Measurements from ENCODE around the gene FICD. TPM values are rescaled to one million over a fixed set of nuclear protein-coding genes. Genes with fewer than 3 reads are reported as not detected.

The FICD gene
- 1 to 10 TPM; 5.6 to 6.8 TPM for total RNA-seq

DNA sequence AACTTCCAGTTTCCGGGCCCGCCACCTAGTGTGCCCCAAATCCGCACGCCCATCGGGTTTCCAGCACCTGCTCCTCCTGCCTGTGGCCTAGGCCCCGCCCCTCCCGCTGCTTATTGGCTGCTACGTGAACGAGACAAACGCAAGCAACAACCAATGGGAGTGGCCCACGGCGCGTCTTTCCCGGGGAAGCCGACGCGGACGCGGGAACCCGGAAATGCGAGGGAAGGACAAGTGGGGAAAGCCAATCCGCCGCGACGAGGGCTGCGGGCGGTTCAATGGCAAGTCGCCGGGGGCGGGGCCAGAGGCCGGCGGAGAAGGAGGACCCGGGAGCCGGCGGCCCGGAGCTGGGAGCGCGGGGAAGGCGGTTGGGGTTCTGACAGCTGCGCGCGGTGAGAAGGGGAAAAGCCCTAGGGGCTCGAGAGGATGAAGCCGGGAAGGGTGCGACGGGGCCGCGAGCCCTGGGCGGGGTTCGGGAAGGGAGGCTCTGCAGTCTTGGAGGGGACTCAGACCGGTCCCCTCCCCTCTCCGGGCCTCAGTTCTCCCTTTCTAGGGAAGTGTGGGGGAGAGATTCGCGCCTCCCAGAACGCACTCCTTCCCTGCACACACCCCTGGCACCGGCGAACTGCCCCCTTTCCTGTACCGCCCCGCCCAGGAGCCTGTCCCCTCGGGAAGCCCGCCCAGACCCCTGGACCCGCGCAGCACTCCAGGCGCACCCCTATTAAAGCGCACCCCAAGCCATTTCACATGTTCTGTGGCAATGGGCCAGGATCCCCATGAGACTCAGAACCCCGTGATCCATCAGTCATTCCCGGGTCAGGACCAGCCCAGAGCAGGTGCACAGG is at the start of gene FICD:
FICD (plus strand) TSS at position 305 of the 842 bp plus-strand sequence. CDS start 1,696 bp downstream, outside the sequence.
- ChIA-PET CTCF (interaction anchor here (0.7 to 1.2 kb wide), 4 partner anchors 17 to 150 kb away, joined by 3 to 5 read pairs (median 3); no protein-coding TSS in a partner anchor), POLR2A (interaction anchor here (0.7 kb wide), 1 partner anchor 289 kb away, joined by 3 read pairs; no protein-coding TSS in a partner anchor)
- no peaks in the 10 kb centered on the region for H3K9me3 Mint-ChIP-seq
- peak; percentile 100 for DNase-seq
- peaks cover 18% of the 10 kb centered on the region for H3K36me3 Mint-ChIP-seq (ENCODE audit: low read depth)
- H3K4me3 Mint-ChIP-seq, result peak within 1 kb of the TSS; percentile 97
- peaks cover 32% of the 10 kb centered on the region for H3K4me1 Mint-ChIP-seq
- peak within 1 kb of the TSS; percentile 90 for H3K27ac Mint-ChIP-seq
- no peaks in the 10 kb centered on the region for H3K27me3 Mint-ChIP-seq

DNA sequence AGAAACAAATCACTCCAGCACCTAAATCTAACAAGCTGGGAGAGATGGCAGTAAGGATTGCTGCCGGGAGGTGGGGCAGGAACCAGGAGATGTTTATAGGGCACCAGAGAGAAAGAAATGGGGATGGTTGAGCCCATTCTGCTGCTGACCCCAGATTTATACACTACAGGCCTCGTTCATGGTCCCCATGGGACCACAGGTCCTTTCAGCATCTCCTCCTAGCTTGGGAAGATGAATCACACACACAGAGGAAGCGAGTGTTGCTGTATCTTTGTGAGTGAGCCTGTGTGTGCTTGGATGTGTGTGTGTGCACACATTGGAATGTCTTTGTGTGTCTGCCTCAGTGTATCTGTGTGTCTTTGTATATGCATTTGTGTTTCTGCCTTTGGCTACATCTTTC is 49.7 kb upstream of the FICD start:
- ChIA-PET POLR2A (no interaction called here), CTCF (interaction anchor here (1.8 kb wide), 1 partner anchor 19 kb away, joined by 6 read pairs; no protein-coding TSS in a partner anchor)
- H3K27me3 Mint-ChIP-seq, result peaks cover 9% of the 10 kb centered on the region

DNA sequence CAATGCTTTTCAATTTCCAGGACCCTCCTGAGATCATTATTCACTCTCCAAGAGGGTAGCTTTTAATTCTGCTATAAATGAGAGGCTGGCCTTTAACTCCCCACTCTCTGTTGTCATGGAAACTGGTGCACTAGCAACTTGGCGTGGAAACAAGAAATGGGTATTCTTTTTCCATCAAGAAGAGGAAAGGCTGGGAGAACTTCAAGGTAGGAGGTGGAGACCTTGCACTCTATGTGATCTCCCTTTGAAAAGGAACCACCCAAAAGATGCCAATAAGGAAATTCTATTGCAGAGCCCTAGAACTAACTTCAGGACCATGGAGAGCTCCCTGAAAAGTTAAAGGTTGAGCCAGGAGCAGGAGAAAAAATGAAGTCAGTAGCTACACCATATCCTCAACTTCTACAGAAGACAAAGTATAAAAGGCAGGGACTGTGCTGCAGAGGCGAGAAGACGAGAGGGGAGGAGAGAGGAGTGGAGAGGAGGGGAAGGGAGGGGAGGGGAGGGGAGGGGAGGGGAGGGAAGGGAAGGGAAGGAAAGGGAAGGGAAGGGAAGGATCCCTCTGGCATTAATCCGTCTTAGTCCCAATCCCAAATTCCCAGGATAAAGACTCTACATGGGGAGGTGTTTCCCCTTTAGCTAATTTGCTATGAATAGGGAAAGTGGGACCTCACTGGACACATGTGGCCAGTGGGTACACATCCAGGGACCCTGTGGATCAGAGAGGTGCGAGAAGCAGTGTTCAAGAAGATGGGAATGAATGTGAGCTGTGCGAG is 46.7 kb upstream of the FICD start:
- peak; percentile 62 for DNase-seq
- no peaks in the 10 kb centered on the region for H3K4me1 Mint-ChIP-seq
- no peaks in the 10 kb centered on the region for H3K36me3 Mint-ChIP-seq (ENCODE audit: low read depth)
- H3K27ac Mint-ChIP-seq, result no peak overlapping the region
- POLR2A ChIA-PET, result no interaction called here
- H3K27me3 Mint-ChIP-seq, result peaks cover 5% of the 10 kb centered on the region
- H3K4me3 Mint-ChIP-seq, result no peak overlapping the region
- H3K9me3 Mint-ChIP-seq, result no peaks in the 10 kb centered on the region
- CTCF ChIA-PET, result interaction anchor here (0.7 to 1.2 kb wide), 2 partner anchors 11 to 256 kb away, joined by 3 to 5 read pairs; no protein-coding TSS in a partner anchor

More for the DNA sequence above, 49.7 kb upstream of the FICD start:
- H3K27ac Mint-ChIP-seq, result no peak overlapping the region
- no peak overlapping the region for H3K4me3 Mint-ChIP-seq
- H3K9me3 Mint-ChIP-seq, result no peaks in the 10 kb centered on the region
- H3K36me3 Mint-ChIP-seq (ENCODE audit: low read depth), result no peaks in the 10 kb centered on the region
- DNase-seq, result no peak
- no peaks in the 10 kb centered on the region for H3K4me1 Mint-ChIP-seq

DNA sequence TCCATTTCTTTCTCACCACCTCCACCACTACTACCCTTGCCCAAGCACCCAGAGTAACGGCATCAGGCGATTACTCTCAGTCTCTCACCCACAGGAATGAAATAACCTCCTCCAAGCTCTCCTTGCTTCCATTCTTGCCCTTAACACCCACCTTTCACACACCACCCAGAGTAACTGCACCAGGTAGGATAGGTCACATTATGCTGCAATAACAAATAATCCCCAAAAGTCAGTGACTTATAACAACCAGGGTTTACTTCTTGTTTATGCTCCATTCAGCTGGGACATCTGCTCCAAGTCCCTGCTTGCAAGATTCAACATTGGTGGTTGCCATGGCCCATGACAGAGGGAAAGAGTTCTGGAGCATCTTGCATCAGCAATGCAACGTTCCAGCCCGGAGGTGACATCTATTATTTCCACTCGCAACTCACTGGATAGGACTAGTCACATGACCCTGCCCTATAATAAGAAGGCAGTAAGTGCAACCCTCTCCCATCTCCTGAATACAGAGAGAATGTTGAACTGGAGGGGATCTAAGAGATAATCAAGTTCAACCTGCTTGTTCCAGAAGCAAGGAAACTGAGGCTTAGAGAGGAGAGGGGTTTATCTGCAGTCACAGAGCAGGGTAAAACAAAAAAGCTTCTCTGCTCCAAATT is 41.5 kb upstream of the FICD start:
- peaks cover 2% of the 10 kb centered on the region for H3K27me3 Mint-ChIP-seq
- POLR2A ChIA-PET, result no interaction called here
- CTCF ChIA-PET, result no interaction called here
- no peak overlapping the region for H3K27ac Mint-ChIP-seq
- no peaks in the 10 kb centered on the region for H3K9me3 Mint-ChIP-seq
- H3K4me3 Mint-ChIP-seq, result no peak overlapping the region
- DNase-seq, result no peak
- H3K36me3 Mint-ChIP-seq (ENCODE audit: low read depth), result no peaks in the 10 kb centered on the region
- H3K4me1 Mint-ChIP-seq, result no peaks in the 10 kb centered on the region

DNA sequence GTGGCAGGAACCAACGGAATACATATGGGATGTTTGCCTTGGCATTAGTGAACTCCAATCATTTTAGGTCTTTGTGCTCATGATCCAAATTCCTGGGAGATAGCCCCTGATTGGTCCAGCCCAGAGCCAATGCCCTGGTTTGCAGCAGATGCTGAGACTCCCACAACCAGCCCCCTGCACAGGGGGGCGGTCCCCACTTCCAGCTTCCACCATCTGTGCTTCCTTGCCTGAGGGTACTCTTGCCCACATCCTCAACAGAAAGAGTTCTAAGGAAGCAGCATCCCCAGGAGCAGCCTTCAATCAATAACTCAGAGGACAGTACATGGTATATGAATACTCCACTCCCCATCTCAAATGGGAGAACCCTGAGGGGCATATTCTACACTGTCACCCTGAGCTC is 39.7 kb upstream of the FICD start:
- H3K27me3 Mint-ChIP-seq, result peaks cover 2% of the 10 kb centered on the region
- H3K4me3 Mint-ChIP-seq, result no peak overlapping the region
- no peaks in the 10 kb centered on the region for H3K9me3 Mint-ChIP-seq
- CTCF ChIA-PET, result interaction anchor here (0.6 to 0.9 kb wide), 2 partner anchors 21 to 40 kb away, joined by 3 to 5 read pairs; no protein-coding TSS in a partner anchor
- no peak overlapping the region for H3K27ac Mint-ChIP-seq
- no peaks in the 10 kb centered on the region for H3K4me1 Mint-ChIP-seq
- no peak for DNase-seq
- POLR2A ChIA-PET, result no interaction called here
- no peaks in the 10 kb centered on the region for H3K36me3 Mint-ChIP-seq (ENCODE audit: low read depth)

DNA sequence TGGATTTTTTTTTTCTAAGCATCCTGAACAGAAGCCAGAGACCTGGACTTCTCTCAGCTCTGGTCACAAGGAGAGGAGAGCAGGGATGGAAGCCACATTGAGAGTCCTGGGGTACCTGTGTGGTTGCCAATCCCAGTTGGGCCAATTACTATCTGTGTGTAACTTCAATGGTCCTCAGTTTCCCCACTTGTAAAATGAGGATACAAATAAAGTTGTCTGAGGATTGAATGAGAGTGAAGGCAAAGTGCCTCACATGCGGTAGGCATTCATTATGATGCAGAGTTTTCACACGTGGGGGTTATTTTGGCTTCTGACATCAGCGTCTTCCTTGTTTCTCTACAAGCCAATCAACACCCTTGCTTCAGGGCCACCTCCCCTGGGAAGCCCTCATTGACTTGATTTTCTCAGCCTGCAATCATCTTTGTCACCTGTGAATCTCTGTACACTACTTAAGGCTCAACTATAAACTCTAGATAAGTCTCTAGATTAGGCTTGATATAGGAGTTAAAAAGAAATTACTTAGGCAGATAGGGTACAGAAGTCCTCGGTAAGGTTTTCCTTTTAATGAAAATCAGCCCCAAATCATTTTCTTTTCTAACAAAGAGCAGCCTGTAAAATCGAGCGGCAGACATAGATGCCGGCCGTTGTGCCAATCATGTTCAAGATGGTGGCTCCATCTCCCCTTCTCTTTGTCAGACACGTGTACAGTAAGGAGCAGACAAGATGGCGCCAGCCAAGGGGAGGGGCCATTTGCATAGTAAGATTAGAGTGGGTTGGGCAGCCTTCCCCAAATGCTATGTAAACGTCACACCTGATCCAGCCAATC is 37.8 kb upstream of the FICD start:
- no peaks in the 10 kb centered on the region for H3K36me3 Mint-ChIP-seq (ENCODE audit: low read depth)
- CTCF ChIA-PET, result no interaction called here
- no peak overlapping the region for H3K4me3 Mint-ChIP-seq
- no peak overlapping the region for H3K27ac Mint-ChIP-seq
- POLR2A ChIA-PET, result no interaction called here
- no peaks in the 10 kb centered on the region for H3K9me3 Mint-ChIP-seq
- H3K27me3 Mint-ChIP-seq, result peaks cover 2% of the 10 kb centered on the region
- no peaks in the 10 kb centered on the region for H3K4me1 Mint-ChIP-seq
- no peak for DNase-seq

DNA sequence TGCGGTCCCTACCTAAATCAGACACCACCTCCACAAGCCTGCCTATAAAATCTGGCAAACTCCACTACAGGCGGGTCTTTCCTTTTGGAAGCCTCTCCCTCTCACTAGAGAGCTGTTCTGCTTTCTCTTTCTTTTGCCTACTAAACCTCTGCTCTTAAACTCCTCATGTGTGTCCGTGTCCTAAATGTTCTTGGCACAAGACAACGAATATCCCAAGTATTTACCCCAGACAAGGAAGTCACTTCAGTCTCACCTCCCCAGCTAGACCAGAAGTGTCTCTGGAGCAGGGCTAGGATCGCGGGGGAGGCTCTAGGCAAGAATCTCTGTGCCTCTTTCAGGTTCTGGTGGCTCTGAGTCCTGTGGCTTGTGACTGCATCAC is 37.2 kb upstream of the FICD start:
- CTCF ChIA-PET, result no interaction called here
- no peak overlapping the region for H3K27ac Mint-ChIP-seq
- H3K9me3 Mint-ChIP-seq, result no peaks in the 10 kb centered on the region
- H3K27me3 Mint-ChIP-seq, result no peaks in the 10 kb centered on the region
- H3K4me1 Mint-ChIP-seq, result no peaks in the 10 kb centered on the region
- H3K36me3 Mint-ChIP-seq (ENCODE audit: low read depth), result no peaks in the 10 kb centered on the region
- no peak for DNase-seq
- H3K4me3 Mint-ChIP-seq, result no peak overlapping the region
- POLR2A ChIA-PET, result no interaction called here

DNA sequence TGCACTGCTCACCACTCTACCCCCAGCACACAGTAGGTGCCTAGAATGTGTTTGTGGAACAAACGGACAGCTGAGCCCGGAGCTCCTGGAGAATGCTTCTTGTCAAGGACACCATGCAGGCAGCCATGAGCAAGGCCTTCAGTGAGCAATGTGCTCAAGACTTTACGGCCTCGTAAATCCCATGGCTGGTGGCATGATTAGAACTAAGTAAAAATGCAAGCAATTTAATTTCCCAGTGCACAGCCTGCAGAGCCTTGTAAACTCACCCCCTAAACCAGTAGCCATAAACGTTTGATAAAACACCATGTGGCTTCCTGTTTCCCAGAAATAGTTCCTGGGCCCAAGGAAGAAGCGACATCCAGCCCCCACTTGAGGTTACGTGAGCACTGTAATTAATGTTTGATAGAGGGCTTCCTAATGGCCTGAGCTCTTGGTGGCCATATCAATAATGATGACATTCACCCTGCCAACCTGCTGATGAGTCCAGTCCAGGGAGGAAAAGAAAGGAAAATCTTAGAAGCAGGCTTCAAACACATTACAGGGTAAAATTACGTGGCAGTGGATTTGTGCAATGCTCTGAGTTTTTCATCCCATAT is 36.4 kb upstream of the FICD start:
- CTCF ChIA-PET, result no interaction called here
- no peak for DNase-seq
- Mint-ChIP-seq H3K27ac (no peak overlapping the region), H3K4me1 (no peaks in the 10 kb centered on the region), H3K9me3 (no peaks in the 10 kb centered on the region), H3K27me3 (no peaks in the 10 kb centered on the region), H3K36me3 (ENCODE audit: low read depth) (no peaks in the 10 kb centered on the region), H3K4me3 (no peak overlapping the region)
- POLR2A ChIA-PET, result no interaction called here

DNA sequence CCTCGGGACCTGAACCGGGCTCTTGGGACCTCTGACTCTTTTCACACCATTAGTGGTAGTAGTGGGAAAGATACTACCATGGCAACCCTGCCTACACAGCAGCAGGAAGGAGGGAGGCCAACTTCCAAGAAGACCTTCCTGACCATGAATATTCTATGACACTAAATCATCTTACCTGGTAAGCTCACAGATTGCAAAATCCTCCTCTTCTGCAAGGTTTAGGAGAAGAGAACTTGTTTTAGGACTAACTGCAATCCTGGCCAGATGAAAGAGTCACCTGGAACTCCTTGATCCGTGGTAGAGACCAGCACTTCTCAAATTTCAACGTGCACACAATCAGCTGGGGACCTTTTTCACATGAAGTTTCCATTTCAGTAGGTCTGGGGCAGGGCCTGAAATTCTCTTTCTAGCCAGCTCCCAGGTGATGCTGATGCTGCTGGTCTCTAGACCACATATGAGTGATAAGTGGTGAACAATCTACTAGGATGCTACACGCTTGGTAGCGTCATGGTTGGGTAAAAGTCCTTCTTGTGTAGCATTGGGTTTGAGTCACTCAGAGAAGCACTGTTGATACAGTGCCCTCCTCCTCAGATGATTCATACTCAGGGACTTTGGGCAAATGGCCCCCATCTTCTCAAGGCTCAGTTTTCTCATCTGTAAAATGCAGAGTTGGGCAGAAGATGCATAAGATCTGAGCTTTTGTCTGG is 35.6 kb upstream of the FICD start:
- DNase-seq, result no peak
- CTCF ChIA-PET, result no interaction called here
- H3K27ac Mint-ChIP-seq, result no peak overlapping the region
- no peaks in the 10 kb centered on the region for H3K9me3 Mint-ChIP-seq
- no peaks in the 10 kb centered on the region for H3K36me3 Mint-ChIP-seq (ENCODE audit: low read depth)
- no peaks in the 10 kb centered on the region for H3K4me1 Mint-ChIP-seq
- H3K27me3 Mint-ChIP-seq, result no peaks in the 10 kb centered on the region
- POLR2A ChIA-PET, result no interaction called here
- H3K4me3 Mint-ChIP-seq, result no peak overlapping the region

DNA sequence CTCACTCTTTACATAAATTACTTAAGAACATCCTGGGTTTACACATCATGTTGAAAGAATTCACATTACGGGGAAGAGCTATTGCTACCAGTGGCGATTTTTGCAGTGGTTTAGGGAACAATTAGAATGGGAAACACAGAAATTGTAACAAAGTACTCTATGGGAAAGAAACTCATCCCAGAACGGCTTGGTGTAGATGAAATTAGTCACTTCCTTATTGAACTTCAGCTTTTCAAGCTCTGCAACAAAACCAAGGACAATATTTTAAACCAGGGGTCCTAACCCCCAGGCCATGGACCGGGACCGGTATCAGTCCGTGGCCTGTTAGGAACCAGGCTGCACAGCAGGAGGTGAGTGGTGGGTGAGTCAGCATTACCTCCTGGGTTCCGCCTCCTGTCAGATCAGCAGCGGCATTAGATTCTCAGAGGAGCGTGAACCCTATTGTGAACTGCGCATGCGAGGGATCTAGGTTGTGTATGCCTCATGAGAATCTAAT is 32.3 kb upstream of the FICD start:
- no peaks in the 10 kb centered on the region for H3K27me3 Mint-ChIP-seq
- ChIA-PET POLR2A (no interaction called here), CTCF (no interaction called here)
- H3K9me3 Mint-ChIP-seq, result peaks cover 5% of the 10 kb centered on the region
- no peak overlapping the region for H3K4me3 Mint-ChIP-seq
- DNase-seq, result no peak
- H3K27ac Mint-ChIP-seq, result no peak overlapping the region
- no peaks in the 10 kb centered on the region for H3K36me3 Mint-ChIP-seq (ENCODE audit: low read depth)
- H3K4me1 Mint-ChIP-seq, result no peaks in the 10 kb centered on the region

DNA sequence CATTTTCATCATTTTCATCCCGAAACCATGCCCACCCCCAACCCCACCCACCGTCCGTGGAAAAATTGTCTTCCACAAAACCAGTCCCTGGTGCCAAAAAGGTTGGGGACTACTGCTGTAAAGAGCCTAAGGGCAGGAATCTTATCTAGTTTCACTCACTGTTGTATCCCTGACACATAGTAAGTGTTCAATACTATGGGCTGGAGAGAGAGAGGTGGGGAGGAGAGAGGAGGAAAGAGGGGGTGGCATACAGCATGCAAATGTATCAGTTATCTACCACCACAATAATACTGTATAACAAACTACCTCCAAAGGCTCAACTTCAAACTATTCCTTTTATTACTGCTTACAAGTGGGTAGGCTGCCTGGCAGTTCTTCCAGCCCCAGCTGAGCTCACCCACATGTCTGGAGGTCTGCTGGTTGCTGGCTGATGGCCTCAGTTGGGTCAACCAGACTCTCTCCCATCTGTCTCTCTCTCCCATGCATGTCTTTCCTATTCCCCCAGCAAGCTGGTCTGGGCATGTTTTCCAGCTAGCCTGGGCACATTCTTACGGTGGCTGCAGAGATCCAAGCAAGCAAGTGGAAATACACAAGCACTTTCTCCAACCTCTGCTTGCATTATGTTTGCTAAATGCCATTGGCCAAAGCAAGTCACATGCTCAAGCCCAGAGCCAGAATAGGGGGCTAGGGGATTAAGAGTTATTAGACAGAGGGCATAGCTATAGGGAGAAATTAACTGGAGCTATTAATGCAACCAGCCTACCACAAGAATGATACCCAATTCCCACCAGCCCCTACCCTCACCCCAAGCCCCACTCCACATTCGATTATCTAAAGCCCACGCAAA is 31.6 kb upstream of the FICD start:
- Mint-ChIP-seq H3K27me3 (no peaks in the 10 kb centered on the region), H3K36me3 (ENCODE audit: low read depth) (no peaks in the 10 kb centered on the region), H3K4me3 (no peak overlapping the region), H3K4me1 (no peaks in the 10 kb centered on the region), H3K9me3 (peaks cover 5% of the 10 kb centered on the region), H3K27ac (no peak overlapping the region)
- DNase-seq, result no peak
- ChIA-PET CTCF (interaction anchor here (1.2 kb wide), 1 partner anchor 17 kb away, joined by 6 read pairs; no protein-coding TSS in a partner anchor), POLR2A (no interaction called here)

All from activated CD4-positive, alpha-beta T cell treated with anti-CD3 and anti-CD28 coated beads, Interleukin-2, amount 10 ng/mL, durations not matched to agents 7 days and 5 days (primary cell).